Trophoblast cell (in vitro differentiated cells and primary cell): ENCODE data around the gene CLCA2.

ENCODE experiments used
- DNase-seq, 2 donors: peaks; one replicate each; pipeline ENCODE4 v3.0.0-alpha.2; 2016
- H2AFZ ChIP-seq: 2 replicates; pipeline ENCODE4 v1.6.1; 2013; ENCODE audit warnings: low read length, moderate library complexity, mild to moderate bottlenecking; ENCODE audit not compliant: insufficient read depth, poor library complexity
- H2AK5ac ChIP-seq: 2 replicates; pipeline ENCODE4 v1.6.1; 2013; ENCODE audit warnings: mild to moderate bottlenecking, low read length
- H2BK120ac ChIP-seq: 2 replicates; pipeline ENCODE4 v1.6.1; 2013; ENCODE audit warnings: low read length, mild to moderate bottlenecking, moderate library complexity; ENCODE audit not compliant: insufficient read depth, poor library complexity
- H2BK12ac ChIP-seq: 2 replicates; pipeline ENCODE4 v1.6.1; 2013; ENCODE audit warnings: mild to moderate bottlenecking, low read length, moderate library complexity
- H2BK5ac ChIP-seq: 2 replicates; pipeline ENCODE4 v1.6.1; 2013; ENCODE audit warnings: low read length, low read depth, moderate library complexity, mild to moderate bottlenecking; ENCODE audit not compliant: poor library complexity
- H3K14ac ChIP-seq: 2 replicates; pipeline ENCODE4 v1.6.1; 2013; ENCODE audit warnings: mild to moderate bottlenecking, low read length
- H3K18ac ChIP-seq: 2 replicates; pipeline ENCODE4 v1.6.1; 2013; ENCODE audit warnings: mild to moderate bottlenecking, low read length
- H3K23ac ChIP-seq: 2 replicates; pipeline ENCODE4 v1.6.1; 2013; ENCODE audit warnings: low read length
- H3K27ac ChIP-seq: 2 replicates; pipeline ENCODE4 v1.5.1; 2013; ENCODE audit warnings: low read depth, mild to moderate bottlenecking, inconsistent platforms, low read length, moderate library complexity
- H3K27me3 ChIP-seq: 2 replicates; pipeline ENCODE4 v1.6.1; 2013; ENCODE audit warnings: inconsistent platforms, mild to moderate bottlenecking, low read length, moderate library complexity; ENCODE audit not compliant: insufficient read depth
- H3K36me3 ChIP-seq, 2 experiments: 1 replicate in 1 of 2; 2 replicates in 1 of 2; pipeline ENCODE4 v1.6.1; 2013; ENCODE audit warnings: low read length in 2 of 2, mild to moderate bottlenecking in 2 of 2, moderate library complexity in 1 of 2; ENCODE audit not compliant: insufficient read depth in 2 of 2, control insufficient read depth in 1 of 2
- H3K4ac ChIP-seq: 2 replicates; pipeline ENCODE4 v1.6.1; 2013; ENCODE audit warnings: low read depth, mild to moderate bottlenecking, low read length, moderate library complexity
- H3K4me1 ChIP-seq, 2 experiments: 1 replicate in 1 of 2; 2 replicates in 1 of 2; pipeline ENCODE4 v1.6.1; 2013; ENCODE audit warnings: low read length in 2 of 2, mild to moderate bottlenecking in 2 of 2, moderate library complexity in 1 of 2; ENCODE audit not compliant: insufficient read depth in 2 of 2, control insufficient read depth in 1 of 2
- H3K4me2 ChIP-seq: 2 replicates; pipeline ENCODE4 v1.6.1; 2013; ENCODE audit warnings: inconsistent platforms, mild to moderate bottlenecking, low read length, moderate library complexity
- H3K4me3 ChIP-seq: 2 replicates; pipeline ENCODE4 v1.5.1; 2013; ENCODE audit warnings: mild to moderate bottlenecking, low read depth, low read length, inconsistent platforms
- H3K79me1 ChIP-seq: one replicate; pipeline ENCODE4 v1.6.1; 2013; ENCODE audit warnings: low read length
- H3K79me2 ChIP-seq: 2 replicates; pipeline ENCODE4 v1.6.1; 2013; ENCODE audit warnings: low read length, mild to moderate bottlenecking; ENCODE audit not compliant: control insufficient read depth, insufficient read depth, poor library complexity
- H3K9ac ChIP-seq: 2 replicates; pipeline ENCODE4 v1.6.1; 2013; ENCODE audit warnings: mild to moderate bottlenecking, low read length
- H3K9me3 ChIP-seq: 2 replicates; pipeline ENCODE4 v1.6.1; 2013; ENCODE audit warnings: low read depth, mild to moderate bottlenecking, control low read depth, inconsistent platforms, low read length; ENCODE audit not compliant: insufficient read depth
- H4K12ac ChIP-seq: 2 replicates; pipeline ENCODE4 v1.6.1; 2013; ENCODE audit warnings: low read depth, mild to moderate bottlenecking, low read length, moderate library complexity
- H4K8ac ChIP-seq: 2 replicates; pipeline ENCODE4 v1.6.1; 2013; ENCODE audit warnings: low read depth, mild to moderate bottlenecking, low read length, moderate library complexity
- H4K91ac ChIP-seq: one replicate; pipeline ENCODE4 v1.6.1; 2013; ENCODE audit warnings: low read depth, mild to moderate bottlenecking, low read length, moderate library complexity
- WGBS: extraction: QIAGEN DNeasy Blood & Tissue Kit; methylation state at CpG from one replicate; pipeline ENCODE4 v1.1.7; 2013; ENCODE audit warnings: missing lambda C conversion rate; ENCODE audit not compliant: insufficient read length, insufficient coverage; ENCODE audit errors: extremely low coverage; 5-methylcytosine and 5-hydroxymethylcytosine counted together

The CLCA2 gene

GRCh38 chr1:86388777-86389176, 35.2 kb upstream of the CLCA2 start:
- no peak overlapping the region for H2BK12ac ChIP-seq
- H2AK5ac ChIP-seq: no peak overlapping the region
- no peak overlapping the region for H3K4ac ChIP-seq
- H2BK120ac ChIP-seq: no peak overlapping the region
- H3K9ac ChIP-seq: no peak overlapping the region
- no peak overlapping the region for H2AFZ ChIP-seq
- H4K8ac ChIP-seq: no peak overlapping the region
- no peaks in the 10 kb centered on the region for H3K79me1 ChIP-seq
- no peak overlapping the region for H3K4me2 ChIP-seq
- no peak overlapping the region for H4K12ac ChIP-seq
- no peaks in the 10 kb centered on the region for H3K4me1 ChIP-seq
- DNase-seq: peak; percentile 2 to 70
- no peak overlapping the region for H2BK5ac ChIP-seq
- H4K91ac ChIP-seq: no peak overlapping the region
- no peaks in the 10 kb centered on the region for H3K9me3 ChIP-seq
- H3K23ac ChIP-seq: no peak overlapping the region
- H3K36me3 ChIP-seq: no peaks in the 10 kb centered on the region
- no peak overlapping the region for H3K4me3 ChIP-seq
- no peaks in the 10 kb centered on the region for H3K27me3 ChIP-seq
- no peak overlapping the region for H3K27ac ChIP-seq
- no peaks in the 10 kb centered on the region for H3K79me2 ChIP-seq
- H3K14ac ChIP-seq: no peak overlapping the region
- H3K18ac ChIP-seq: no peak overlapping the region

- Histone ChIP-seq H4K91ac (no peak overlapping the region), H2AK5ac (no peak overlapping the region), H3K27me3 (no peaks in the 10 kb centered on the region), H2AFZ (no peak overlapping the region), H2BK120ac (no peak overlapping the region), H3K4me3 (no peak overlapping the region), H3K79me2 (no peaks in the 10 kb centered on the region), H3K23ac (no peak overlapping the region), H3K9ac (no peak overlapping the region), H2BK5ac (no peak overlapping the region), H3K14ac (no peak overlapping the region), H2BK12ac (no peak overlapping the region), H3K4ac (no peak overlapping the region), H3K9me3 (no peaks in the 10 kb centered on the region), H4K8ac (no peak overlapping the region), H3K18ac (no peak overlapping the region), H4K12ac (no peak overlapping the region), H3K36me3 (no peaks in the 10 kb centered on the region), H3K4me2 (no peak overlapping the region), H3K27ac (no peak overlapping the region), H3K79me1 (no peaks in the 10 kb centered on the region), H3K4me1 (no peaks in the 10 kb centered on the region)
- no peak for DNase-seq
These were observed 34.7 kb upstream of the CLCA2 start for GRCh38 chr1:86389307-86389706.

- H3K79me2 ChIP-seq: peaks cover 5% of the 10 kb centered on the region
- H2BK120ac ChIP-seq: no peak overlapping the region
- WGBS: no CpG with 5 or more reads among the region's 2 CpGs
- no peak overlapping the region for H4K91ac ChIP-seq
- H3K4me3 ChIP-seq: no peak overlapping the region
- H3K79me1 ChIP-seq: peaks cover 8% of the 10 kb centered on the region
- no peak overlapping the region for H2BK12ac ChIP-seq
- H2AK5ac ChIP-seq: no peak overlapping the region
- no peaks in the 10 kb centered on the region for H3K27me3 ChIP-seq
- no peak overlapping the region for H2AFZ ChIP-seq
- H4K8ac ChIP-seq: no peak overlapping the region
- no peak overlapping the region for H3K9ac ChIP-seq
- H3K18ac ChIP-seq: no peak overlapping the region
- no peak overlapping the region for H2BK5ac ChIP-seq
- peaks cover 0 to 2% of the 10 kb centered on the region in 2 experiments for H3K4me1 ChIP-seq
- H3K4ac ChIP-seq: no peak overlapping the region
- H3K23ac ChIP-seq: no peak overlapping the region
- no peak overlapping the region for H3K4me2 ChIP-seq
- no peaks in the 10 kb centered on the region for H3K9me3 ChIP-seq
- no peaks in the 10 kb centered on the region for H3K36me3 ChIP-seq
- peak; percentile 2 to 25 for DNase-seq
- H3K27ac ChIP-seq: no peak overlapping the region
- no peak overlapping the region for H3K14ac ChIP-seq
- no peak overlapping the region for H4K12ac ChIP-seq
These were observed 29.6 kb upstream of the CLCA2 start for GRCh38 chr1:86394416-86394815.

- peak within 1 kb of the TSS; percentile 83 for H3K14ac ChIP-seq
- DNase-seq: peak; percentile 79 to 83
- no peak within 1 kb of the TSS for H3K23ac ChIP-seq
- no peaks in the 10 kb centered on the region for H3K36me3 ChIP-seq
- no peaks in the 10 kb centered on the region for H3K27me3 ChIP-seq
- peak within 1 kb of the TSS; percentile 31 for H3K27ac ChIP-seq
- H2BK120ac ChIP-seq: peak within 1 kb of the TSS; percentile 39
- peak within 1 kb of the TSS; percentile 42 for H3K4ac ChIP-seq
- peak within 1 kb of the TSS; percentile 84 for H3K4me3 ChIP-seq
- peak within 1 kb of the TSS; percentile 70 for H3K9ac ChIP-seq
- H3K4me2 ChIP-seq: peak within 1 kb of the TSS; percentile 91
- H3K18ac ChIP-seq: peak within 1 kb of the TSS; percentile 77
- H3K4me1 ChIP-seq: peaks cover 0 to 2% of the 10 kb centered on the region in 2 experiments
- no peak within 1 kb of the TSS for H2BK12ac ChIP-seq
- no peaks in the 10 kb centered on the region for H3K9me3 ChIP-seq
- H3K79me2 ChIP-seq: peaks cover 5% of the 10 kb centered on the region
- H2AK5ac ChIP-seq: no peak within 1 kb of the TSS
- no CpG with 5 or more reads among the region's 56 CpGs for WGBS
- H2BK5ac ChIP-seq: peak within 1 kb of the TSS; percentile 71
- peak within 1 kb of the TSS; percentile 83 for H4K12ac ChIP-seq
- H2AFZ ChIP-seq: peak within 1 kb of the TSS; percentile 53
- peak within 1 kb of the TSS; percentile 85 for H4K8ac ChIP-seq
- H4K91ac ChIP-seq: peak within 1 kb of the TSS; percentile 63
- H3K79me1 ChIP-seq: peaks cover 8% of the 10 kb centered on the region
These were observed 28.0 kb upstream of the CLCA2 start, which contains the start of gene ODF2L for GRCh38 chr1:86395751-86396497. Gene ODF2L (minus strand): TSS chr1:86396323. CDS start chr1:86387027, 9,296 bp downstream.
